Measurements from ENCODE around the gene INPP4A. TPM values are rescaled to one million over a fixed set of nuclear protein-coding genes. Genes with fewer than 3 reads are reported as not detected.
"Not testable (repeated sequence)": the region's sequence is repeated elsewhere in the genome, so short reads cannot be mapped to it uniquely, and the experiment has no call there.

The INPP4A gene
- total RNA-seq, 4 donors from 2014 or later: 13.6 to 25.2 (median 17.2) TPM

DNA sequence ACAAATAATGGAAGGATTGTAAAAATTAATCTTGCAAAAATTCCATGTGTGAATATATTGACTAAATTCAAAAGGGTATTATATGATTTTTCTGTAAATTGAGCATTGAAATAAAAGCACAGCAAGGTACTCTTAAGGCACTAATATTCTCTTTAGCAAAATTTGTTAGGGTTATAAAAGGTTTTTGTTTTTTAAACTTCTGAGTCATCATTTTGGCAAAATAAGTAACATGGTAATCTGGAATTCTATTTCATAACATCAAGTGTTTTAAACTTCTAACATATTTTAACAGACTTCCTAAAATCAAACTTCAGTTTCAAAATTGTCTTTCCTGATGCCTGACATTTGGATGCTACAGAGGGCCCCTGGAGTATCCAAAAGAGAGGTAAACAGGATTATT, 12.5 kb upstream of the INPP4A start:
- Histone ChIP-seq H3K9me3 (no peaks in the 10 kb centered on the region), H3K27ac (no peak overlapping the region), H3K4me1 (no peaks in the 10 kb centered on the region), H3K27me3 (no peaks in the 10 kb centered on the region), H3K36me3 (no peaks in the 10 kb centered on the region), H3K4me3 (no peak overlapping the region)
- TF ChIP-seq POLR2A (IDR thresholded peaks at IDR 0.05) (no peak), POLR2AphosphoS5 (IDR thresholded peaks at IDR 0.05) (no peak), EP300 (IDR thresholded peaks at IDR 0.05) (no peak)
- TF ChIP-seq, protein P1, sequence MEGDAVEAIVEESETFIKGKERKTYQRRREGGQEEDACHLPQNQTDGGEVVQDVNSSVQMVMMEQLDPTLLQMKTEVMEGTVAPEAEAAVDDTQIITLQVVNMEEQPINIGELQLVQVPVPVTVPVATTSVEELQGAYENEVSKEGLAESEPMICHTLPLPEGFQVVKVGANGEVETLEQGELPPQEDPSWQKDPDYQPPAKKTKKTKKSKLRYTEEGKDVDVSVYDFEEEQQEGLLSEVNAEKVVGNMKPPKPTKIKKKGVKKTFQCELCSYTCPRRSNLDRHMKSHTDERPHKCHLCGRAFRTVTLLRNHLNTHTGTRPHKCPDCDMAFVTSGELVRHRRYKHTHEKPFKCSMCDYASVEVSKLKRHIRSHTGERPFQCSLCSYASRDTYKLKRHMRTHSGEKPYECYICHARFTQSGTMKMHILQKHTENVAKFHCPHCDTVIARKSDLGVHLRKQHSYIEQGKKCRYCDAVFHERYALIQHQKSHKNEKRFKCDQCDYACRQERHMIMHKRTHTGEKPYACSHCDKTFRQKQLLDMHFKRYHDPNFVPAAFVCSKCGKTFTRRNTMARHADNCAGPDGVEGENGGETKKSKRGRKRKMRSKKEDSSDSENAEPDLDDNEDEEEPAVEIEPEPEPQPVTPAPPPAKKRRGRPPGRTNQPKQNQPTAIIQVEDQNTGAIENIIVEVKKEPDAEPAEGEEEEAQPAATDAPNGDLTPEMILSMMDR (IDR thresholded peaks at IDR 0.05): no peak
- no peak for DNase-seq (ENCODE audit: low spot score in 2 of 2)

DNA sequence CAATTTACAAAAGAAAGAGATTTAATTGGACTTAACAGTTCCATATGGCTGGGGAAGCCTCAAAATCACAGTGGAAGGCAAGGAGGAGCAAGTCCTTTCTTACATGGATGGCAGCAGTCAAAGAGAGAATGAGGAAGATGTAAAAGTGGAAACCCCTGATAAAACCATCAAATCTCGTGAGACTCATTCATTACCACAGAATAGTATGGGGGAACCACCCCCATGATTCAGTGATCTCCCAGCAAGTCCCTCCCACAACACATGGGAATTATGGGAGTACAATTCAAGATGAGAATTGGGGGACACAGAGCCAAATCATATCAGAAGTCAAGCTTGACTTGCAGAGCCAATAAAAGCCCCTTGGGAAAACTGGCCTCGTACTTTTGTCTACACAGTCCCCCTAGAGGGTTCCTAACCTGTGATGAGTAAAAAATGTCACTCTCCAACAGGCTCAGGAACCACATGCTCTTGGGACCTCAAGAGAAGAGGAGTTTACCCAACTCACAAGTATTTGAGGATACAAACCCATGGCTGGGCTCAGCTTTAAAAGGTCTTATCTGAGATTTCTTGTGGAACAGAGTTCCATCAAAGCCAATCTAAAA, 11.2 kb upstream of the INPP4A start:
- TF ChIP-seq EP300 (IDR thresholded peaks at IDR 0.05) (no peak), POLR2A (IDR thresholded peaks at IDR 0.05) (no peak), POLR2AphosphoS5 (IDR thresholded peaks at IDR 0.05) (no peak)
- TF ChIP-seq, protein P1 (IDR thresholded peaks at IDR 0.05): no peak
- Histone ChIP-seq H3K27ac (no peak overlapping the region), H3K27me3 (no peaks in the 10 kb centered on the region), H3K4me1 (no peaks in the 10 kb centered on the region), H3K36me3 (no peaks in the 10 kb centered on the region), H3K4me3 (no peak overlapping the region), H3K9me3 (no peaks in the 10 kb centered on the region)
- 73% methylated on average over 2 of the region's 2 CpGs for WGBS
- DNase-seq (ENCODE audit: low spot score in 2 of 2): no peak

DNA sequence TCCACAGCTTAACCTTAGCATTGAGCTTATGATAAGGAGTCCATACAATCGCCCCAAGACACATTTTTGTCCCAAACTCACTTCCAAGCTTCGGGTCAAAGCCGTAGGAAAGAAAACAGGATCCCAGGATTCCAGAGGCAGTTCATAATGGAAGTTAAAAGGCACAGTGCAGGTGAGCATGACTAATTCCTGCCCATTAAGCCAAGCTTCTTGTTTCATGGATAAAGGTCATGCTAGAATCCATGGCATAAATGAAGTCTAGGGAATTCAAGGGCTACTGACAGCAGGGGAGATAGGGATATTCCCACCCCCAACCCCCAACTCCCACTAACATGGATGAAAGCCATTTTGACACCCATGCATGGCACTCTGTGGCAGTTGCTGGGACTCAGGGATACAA, 10.2 kb upstream of the INPP4A start:
- H3K27ac ChIP-seq: no peak overlapping the region
- WGBS: 78% methylated on average over 3 of the region's 3 CpGs
- no peaks in the 10 kb centered on the region for H3K27me3 ChIP-seq
- no peaks in the 10 kb centered on the region for H3K4me1 ChIP-seq
- H3K4me3 ChIP-seq: no peak overlapping the region
- no peaks in the 10 kb centered on the region for H3K36me3 ChIP-seq
- no peaks in the 10 kb centered on the region for H3K9me3 ChIP-seq
- no peak for DNase-seq (ENCODE audit: low spot score in 2 of 2)
- TF ChIP-seq, protein P1 (IDR thresholded peaks at IDR 0.05): no peak
- TF ChIP-seq POLR2AphosphoS5 (IDR thresholded peaks at IDR 0.05) (no peak), POLR2A (IDR thresholded peaks at IDR 0.05) (no peak), EP300 (IDR thresholded peaks at IDR 0.05) (no peak)

DNA sequence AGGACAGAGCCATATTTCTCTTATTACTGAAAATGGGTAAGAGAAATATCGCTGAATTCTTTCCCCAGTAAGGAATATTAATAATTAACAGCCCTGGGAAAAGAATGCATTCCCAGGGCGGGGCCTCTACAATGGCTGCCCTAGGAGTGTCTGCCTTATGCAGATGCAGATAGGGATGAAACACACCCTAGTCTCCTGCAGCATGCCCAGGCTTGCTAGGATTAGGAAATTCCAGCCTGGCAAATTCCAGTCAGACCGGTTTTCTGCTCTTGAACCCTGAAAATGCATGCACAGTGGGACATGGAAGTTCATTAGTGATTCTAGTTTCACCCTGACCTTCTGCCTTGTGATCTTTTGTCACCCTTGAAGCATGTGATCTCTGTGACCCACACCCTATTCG, 9.0 kb upstream of the INPP4A start:
- not testable (repeated sequence) for H3K4me1 ChIP-seq; DNase-seq (ENCODE audit: low spot score in 2 of 2); H3K27me3 ChIP-seq; H3K36me3 ChIP-seq; H3K9me3 ChIP-seq; H3K27ac ChIP-seq; H3K4me3 ChIP-seq
- 73% methylated on average over 4 of the region's 4 CpGs for WGBS

DNA sequence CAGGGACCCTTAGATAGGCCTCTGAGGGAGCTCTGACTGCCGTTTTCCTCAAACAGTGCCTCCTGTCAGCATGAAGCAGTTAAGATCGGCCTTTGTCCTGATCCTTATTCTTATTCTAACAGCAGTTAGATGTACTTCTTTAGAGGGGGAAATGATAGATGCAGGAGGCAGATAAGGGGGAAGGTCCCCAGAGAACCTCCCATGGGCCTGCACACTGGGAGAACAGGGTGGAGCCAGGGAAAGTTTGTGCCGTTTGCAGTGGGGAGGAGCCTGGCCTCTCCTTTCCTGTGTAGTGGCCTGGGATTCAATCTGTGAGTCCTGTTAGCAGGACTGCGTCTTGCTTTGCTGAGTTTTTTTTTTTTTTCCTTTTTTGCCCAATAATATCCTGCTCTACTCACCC, 7.9 kb upstream of the INPP4A start:
- Histone ChIP-seq H3K27me3 (no peaks in the 10 kb centered on the region), H3K4me1 (no peaks in the 10 kb centered on the region), H3K27ac (no peak overlapping the region), H3K36me3 (no peaks in the 10 kb centered on the region), H3K9me3 (no peaks in the 10 kb centered on the region), H3K4me3 (no peak overlapping the region)
- TF ChIP-seq POLR2AphosphoS5 (IDR thresholded peaks at IDR 0.05): no peak
- no peak for TF ChIP-seq POLR2A (IDR thresholded peaks at IDR 0.05)
- TF ChIP-seq EP300 (IDR thresholded peaks at IDR 0.05): no peak
- TF ChIP-seq, protein P1 (IDR thresholded peaks at IDR 0.05): no peak
- no peak for DNase-seq (ENCODE audit: low spot score in 2 of 2)
- WGBS: 68% methylated on average over 4 of the region's 4 CpGs
